Measurements from ENCODE around the gene MEPCE. TPM values are rescaled to one million over a fixed set of nuclear protein-coding genes. Genes with fewer than 3 reads are reported as not detected.

Gene MEPCE
- total and polyA plus RNA-seq, 9 of the 15 experiments (the other 6 are each of a cell fraction or from before 2014, with no cell fraction given): 10.9 to 76.3 (median 44.1) TPM

GRCh38 chr7:100429637-100430492 lies at the start of gene MEPCE (continued):
- TF ChIP-seq, protein P1, sequence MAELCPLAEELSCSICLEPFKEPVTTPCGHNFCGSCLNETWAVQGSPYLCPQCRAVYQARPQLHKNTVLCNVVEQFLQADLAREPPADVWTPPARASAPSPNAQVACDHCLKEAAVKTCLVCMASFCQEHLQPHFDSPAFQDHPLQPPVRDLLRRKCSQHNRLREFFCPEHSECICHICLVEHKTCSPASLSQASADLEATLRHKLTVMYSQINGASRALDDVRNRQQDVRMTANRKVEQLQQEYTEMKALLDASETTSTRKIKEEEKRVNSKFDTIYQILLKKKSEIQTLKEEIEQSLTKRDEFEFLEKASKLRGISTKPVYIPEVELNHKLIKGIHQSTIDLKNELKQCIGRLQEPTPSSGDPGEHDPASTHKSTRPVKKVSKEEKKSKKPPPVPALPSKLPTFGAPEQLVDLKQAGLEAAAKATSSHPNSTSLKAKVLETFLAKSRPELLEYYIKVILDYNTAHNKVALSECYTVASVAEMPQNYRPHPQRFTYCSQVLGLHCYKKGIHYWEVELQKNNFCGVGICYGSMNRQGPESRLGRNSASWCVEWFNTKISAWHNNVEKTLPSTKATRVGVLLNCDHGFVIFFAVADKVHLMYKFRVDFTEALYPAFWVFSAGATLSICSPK (IDR thresholded peaks at IDR 0.05; ENCODE audit: borderline replicate concordance): no peak
- TF ChIP-seq, protein P2, sequence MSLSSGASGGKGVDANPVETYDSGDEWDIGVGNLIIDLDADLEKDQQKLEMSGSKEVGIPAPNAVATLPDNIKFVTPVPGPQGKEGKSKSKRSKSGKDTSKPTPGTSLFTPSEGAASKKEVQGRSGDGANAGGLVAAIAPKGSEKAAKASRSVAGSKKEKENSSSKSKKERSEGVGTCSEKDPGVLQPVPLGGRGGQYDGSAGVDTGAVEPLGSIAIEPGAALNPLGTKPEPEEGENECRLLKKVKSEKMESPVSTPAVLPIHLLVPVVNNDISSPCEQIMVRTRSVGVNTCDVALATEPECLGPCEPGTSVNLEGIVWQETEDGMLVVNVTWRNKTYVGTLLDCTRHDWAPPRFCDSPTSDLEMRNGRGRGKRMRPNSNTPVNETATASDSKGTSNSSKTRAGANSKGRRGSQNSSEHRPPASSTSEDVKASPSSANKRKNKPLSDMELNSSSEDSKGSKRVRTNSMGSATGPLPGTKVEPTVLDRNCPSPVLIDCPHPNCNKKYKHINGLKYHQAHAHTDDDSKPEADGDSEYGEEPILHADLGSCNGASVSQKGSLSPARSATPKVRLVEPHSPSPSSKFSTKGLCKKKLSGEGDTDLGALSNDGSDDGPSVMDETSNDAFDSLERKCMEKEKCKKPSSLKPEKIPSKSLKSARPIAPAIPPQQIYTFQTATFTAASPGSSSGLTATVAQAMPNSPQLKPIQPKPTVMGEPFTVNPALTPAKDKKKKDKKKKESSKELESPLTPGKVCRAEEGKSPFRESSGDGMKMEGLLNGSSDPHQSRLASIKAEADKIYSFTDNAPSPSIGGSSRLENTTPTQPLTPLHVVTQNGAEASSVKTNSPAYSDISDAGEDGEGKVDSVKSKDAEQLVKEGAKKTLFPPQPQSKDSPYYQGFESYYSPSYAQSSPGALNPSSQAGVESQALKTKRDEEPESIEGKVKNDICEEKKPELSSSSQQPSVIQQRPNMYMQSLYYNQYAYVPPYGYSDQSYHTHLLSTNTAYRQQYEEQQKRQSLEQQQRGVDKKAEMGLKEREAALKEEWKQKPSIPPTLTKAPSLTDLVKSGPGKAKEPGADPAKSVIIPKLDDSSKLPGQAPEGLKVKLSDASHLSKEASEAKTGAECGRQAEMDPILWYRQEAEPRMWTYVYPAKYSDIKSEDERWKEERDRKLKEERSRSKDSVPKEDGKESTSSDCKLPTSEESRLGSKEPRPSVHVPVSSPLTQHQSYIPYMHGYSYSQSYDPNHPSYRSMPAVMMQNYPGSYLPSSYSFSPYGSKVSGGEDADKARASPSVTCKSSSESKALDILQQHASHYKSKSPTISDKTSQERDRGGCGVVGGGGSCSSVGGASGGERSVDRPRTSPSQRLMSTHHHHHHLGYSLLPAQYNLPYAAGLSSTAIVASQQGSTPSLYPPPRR (CRISPR knock-in tag; IDR thresholded peaks at IDR 0.05; ENCODE audit: borderline replicate concordance): 0 out of 2 replicates have a peak, but pooled peaks have one; percentile 26
- no peak for TF ChIP-seq DNMT1 (IDR thresholded peaks at IDR 0.05)
- no peak for TF ChIP-seq MCM7 (IDR thresholded peaks at IDR 0.05)
- TF ChIP-seq ZNF41 (CRISPR knock-in tag; conservative IDR thresholded peaks at IDR 0.05): no peak
- peak; percentile 6; the same call in 1 of the 2 replicates for TF ChIP-seq AFF4 (CRISPR knock-in tag; IDR thresholded peaks at IDR 0.05)
- TF ChIP-seq TRIM28 (IDR thresholded peaks at IDR 0.05): no peak
- no peak for TF ChIP-seq THRAP3 (IDR thresholded peaks at IDR 0.05; ENCODE audit: borderline replicate concordance)
- no peak for TF ChIP-seq SMARCB1 (IDR thresholded peaks at IDR 0.05; ENCODE audit: insufficient read length, low read depth)
- no peak for TF ChIP-seq NFIX (CRISPR knock-in tag; IDR thresholded peaks at IDR 0.05; ENCODE audit: low read depth)
- no peak for TF ChIP-seq XRCC3 (IDR thresholded peaks at IDR 0.05)
- TF ChIP-seq ZSCAN29 (IDR thresholded peaks at IDR 0.05): 0 out of 2 replicates have a peak, but pooled peaks have one; percentile 59
- TF ChIP-seq TAF9B (IDR thresholded peaks at IDR 0.05; ENCODE audit: partially characterized antibody): no peak
- TF ChIP-seq ZNF3 (CRISPR knock-in tag; IDR thresholded peaks at IDR 0.05): no peak
- peak; percentile 16 for TF ChIP-seq HNRNPH1 (optimal IDR thresholded peaks at IDR 0.05; ENCODE audit: low read depth, low read length)
- no peak for TF ChIP-seq NFE2 (IDR thresholded peaks at IDR 0.05; ENCODE audit: low read depth)
- peak; percentile 95 for TF ChIP-seq FUS (optimal IDR thresholded peaks at IDR 0.05; ENCODE audit: low read depth, low read length)
- TF ChIP-seq EP300 (IDR thresholded peaks at IDR 0.05; ENCODE audit: low read length): no peak; the same call in 1 of the 2 replicates
- TF ChIP-seq NCOR1 (IDR thresholded peaks at IDR 0.05): peak; percentile 57
